Ectodermal cell (in vitro differentiated cells): ENCODE results near the gene RIPOR1.
A peak's percentile ranks its signal among the peaks of the same experiment; 100 is the strongest.

Experiments used
- H3K27ac ChIP-seq: 2 replicates; pipeline ENCODE4 v1.7.0; 2013; ENCODE audit warnings: mild to moderate bottlenecking, low read depth, low read length; ENCODE audit not compliant: insufficient read depth, poor library complexity, severe bottlenecking
- H3K27me3 ChIP-seq: 2 replicates; pipeline ENCODE4 v1.7.0; 2013; ENCODE audit warnings: mild to moderate bottlenecking, low read length; ENCODE audit not compliant: insufficient read depth, control insufficient read depth, poor library complexity, severe bottlenecking
- H3K36me3 ChIP-seq: one replicate; pipeline ENCODE4 v1.7.0; 2013; ENCODE audit warnings: low read length; ENCODE audit not compliant: control insufficient read depth, insufficient read depth
- H3K4me1 ChIP-seq: one replicate; pipeline ENCODE4 v1.7.0; 2013; ENCODE audit warnings: low read length; ENCODE audit not compliant: control insufficient read depth, insufficient read depth
- H3K4me3 ChIP-seq: 2 replicates; pipeline ENCODE4 v1.7.0; 2013; ENCODE audit warnings: low read depth, low read length, control low read depth; ENCODE audit not compliant: insufficient read depth
- H3K9me3 ChIP-seq: 2 replicates; pipeline ENCODE4 v1.7.0; 2013; ENCODE audit warnings: mild to moderate bottlenecking, low read length, moderate library complexity; ENCODE audit not compliant: control insufficient read depth
- WGBS, 2 experiments: methylation state at CpG; one replicate each; pipeline ENCODE4 v1.1.7; 2013; ENCODE audit warnings: missing lambda C conversion rate in 2 of 2; 5-methylcytosine and 5-hydroxymethylcytosine counted together

RIPOR1 gene

DNA sequence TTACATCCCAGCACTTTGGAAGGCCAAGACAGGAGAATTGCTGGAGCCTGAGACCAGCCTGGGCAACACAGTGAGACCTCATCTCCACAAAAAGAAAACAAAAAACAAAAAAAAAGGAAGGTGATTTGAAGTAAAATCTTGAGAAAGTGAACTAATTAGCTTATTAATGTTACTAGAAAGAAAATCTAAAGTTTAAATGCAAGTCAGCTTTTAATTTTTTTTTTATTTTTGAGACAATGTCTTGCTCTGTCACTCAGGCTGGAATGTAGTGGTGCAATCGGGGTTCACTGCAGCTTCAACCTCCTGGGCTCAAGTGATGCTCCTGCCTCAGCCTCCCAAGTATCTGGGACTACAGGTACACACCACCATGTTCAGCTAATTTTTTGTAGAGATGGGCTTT lies 30.2 kb downstream of the RIPOR1 start:
- Histone ChIP-seq H3K4me3 (no peak overlapping the region), H3K9me3 (no peaks in the 10 kb centered on the region), H3K36me3 (no peaks in the 10 kb centered on the region), H3K27me3 (no peaks in the 10 kb centered on the region), H3K27ac (no peak overlapping the region), H3K4me1 (peaks cover 6% of the 10 kb centered on the region)
- 94 to 100% methylated on average over 1 of the region's 1 CpG for WGBS, 2 experiments

DNA sequence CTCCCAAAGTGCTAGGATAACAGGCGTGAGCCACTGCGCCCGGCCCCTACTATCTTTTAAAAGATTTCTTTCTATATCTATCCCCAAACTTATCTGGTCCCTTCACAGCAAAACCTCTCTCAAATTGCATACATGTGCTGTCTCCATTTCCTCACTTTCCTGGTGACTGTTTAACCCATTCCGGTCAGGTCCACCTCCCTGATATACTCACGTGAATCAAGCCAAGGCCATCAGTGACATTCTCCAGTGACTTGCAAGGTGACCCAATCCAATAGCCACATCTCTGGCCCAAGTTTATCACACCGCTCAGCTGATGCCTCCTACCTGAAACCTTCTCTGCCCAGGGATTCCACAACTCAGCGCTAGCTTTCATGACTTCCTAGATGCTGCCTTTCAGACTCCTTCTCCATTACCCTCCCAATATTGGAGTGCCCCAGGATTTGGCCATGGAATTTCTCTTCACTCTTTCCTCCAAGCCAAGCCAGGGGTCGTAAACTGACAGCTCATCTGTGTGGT lies 32.3 kb downstream of the RIPOR1 start:
- no peak overlapping the region for H3K27ac ChIP-seq
- H3K36me3 ChIP-seq = no peaks in the 10 kb centered on the region

DNA sequence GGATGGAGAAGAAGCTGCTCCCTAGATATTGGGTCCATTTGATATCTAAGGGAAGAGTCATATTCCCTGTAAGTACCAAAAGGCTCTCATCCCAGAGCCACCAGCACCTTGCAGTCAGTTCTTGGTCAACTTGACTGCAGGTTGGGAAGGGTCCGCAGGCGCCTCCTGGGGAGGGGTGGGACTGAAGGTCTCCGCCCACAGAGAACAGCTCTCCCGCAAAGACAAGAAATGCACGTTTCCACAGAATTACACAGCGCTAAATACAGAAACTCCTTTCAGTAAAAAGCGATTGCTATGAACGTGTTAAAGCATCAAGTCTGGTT lies 32.8 kb downstream of the RIPOR1 start:
- Histone ChIP-seq H3K9me3 (no peaks in the 10 kb centered on the region), H3K27me3 (no peaks in the 10 kb centered on the region), H3K36me3 (no peaks in the 10 kb centered on the region), H3K27ac (peak overlapping the region; percentile 99), H3K4me1 (peaks cover 6% of the 10 kb centered on the region), H3K4me3 (peak overlapping the region; percentile 97)
- 2 to 4% methylated on average over 8 of the region's 8 CpGs for WGBS, 2 experiments

More for the DNA sequence above, 32.3 kb downstream of the RIPOR1 start:
- H3K27me3 ChIP-seq = no peaks in the 10 kb centered on the region
- no peaks in the 10 kb centered on the region for H3K9me3 ChIP-seq
- peak overlapping the region; percentile 97 for H3K4me3 ChIP-seq
- 92 to 93% methylated on average over 8 of the region's 8 CpGs for WGBS, 2 experiments
- H3K4me1 ChIP-seq = peaks cover 6% of the 10 kb centered on the region

DNA sequence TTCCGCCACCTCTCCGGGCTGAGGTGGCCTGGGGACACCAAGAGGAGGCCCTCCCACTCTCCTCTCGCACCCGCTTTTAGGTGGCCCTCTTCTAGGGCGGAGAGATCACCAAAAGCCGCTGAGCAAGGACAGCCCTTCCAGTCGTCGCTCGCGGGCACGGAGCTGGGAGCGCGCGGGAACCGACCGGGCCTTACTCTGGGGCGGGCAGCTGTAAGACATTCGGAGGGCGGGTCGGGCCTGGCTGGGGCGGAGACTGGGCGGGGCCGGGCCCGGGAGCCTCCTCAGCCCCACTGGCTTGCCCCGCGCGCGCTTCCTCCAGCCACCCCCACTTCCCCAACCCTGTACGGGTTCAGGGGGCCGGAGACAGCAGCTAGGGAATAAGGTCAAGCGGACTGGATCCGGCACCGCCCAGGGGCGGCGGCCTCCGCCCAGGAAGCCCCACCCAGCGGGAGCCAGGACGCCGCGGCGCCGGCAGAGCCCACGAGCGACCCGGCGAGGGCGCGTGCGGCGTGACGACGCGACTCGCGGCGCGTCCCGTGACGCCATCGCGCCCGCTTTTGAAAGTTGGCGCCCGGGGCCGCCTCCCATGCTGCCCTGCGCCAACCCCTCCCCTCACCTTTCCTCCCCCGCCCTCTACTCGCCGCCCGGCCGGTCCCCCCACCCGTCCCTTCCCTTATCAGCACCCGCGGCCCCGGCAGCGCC lies 33.3 kb downstream of the RIPOR1 start:
- H3K27ac ChIP-seq = peak overlapping the region; percentile 99
- no peaks in the 10 kb centered on the region for H3K36me3 ChIP-seq
- peak overlapping the region; percentile 97 for H3K4me3 ChIP-seq
- H3K9me3 ChIP-seq = no peaks in the 10 kb centered on the region
- no peaks in the 10 kb centered on the region for H3K27me3 ChIP-seq
- 0% methylated on average over 72 to 76 of the region's 76 CpGs for WGBS, 2 experiments
- peaks cover 6% of the 10 kb centered on the region for H3K4me1 ChIP-seq

DNA sequence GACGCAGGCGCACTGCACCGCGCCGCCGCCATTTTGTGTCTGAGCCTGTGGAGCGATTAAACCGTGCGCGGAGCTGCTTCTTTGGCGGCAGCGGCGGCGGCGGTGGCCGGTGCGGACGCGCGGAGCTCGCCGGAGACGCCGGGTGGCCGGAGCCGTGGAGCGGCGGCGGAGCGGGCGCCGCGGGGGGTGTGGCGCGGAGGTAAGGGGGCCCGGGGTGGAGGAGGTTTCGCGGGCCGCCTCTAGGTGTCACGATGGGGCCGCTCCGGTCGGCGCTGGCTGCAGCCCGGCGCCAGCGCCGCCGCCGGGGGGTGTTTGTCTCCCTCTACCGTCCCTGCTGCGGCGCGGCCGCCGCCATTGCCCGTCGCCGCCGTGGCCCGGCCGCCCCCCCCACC lies 33.9 kb downstream of the RIPOR1 start, which contains the start of gene CTCF:
Gene CTCF (plus strand): TSS at position 1 of the 392 bp plus-strand sequence. CDS start 48,307 bp downstream, outside the sequence.
- no peaks in the 10 kb centered on the region for H3K9me3 ChIP-seq
- peak within 1 kb of the TSS; percentile 99 for H3K27ac ChIP-seq
- H3K27me3 ChIP-seq = no peaks in the 10 kb centered on the region
- no peaks in the 10 kb centered on the region for H3K36me3 ChIP-seq
- WGBS, 2 experiments = 0% methylated on average over 62 of the region's 62 CpGs
- peak within 1 kb of the TSS; percentile 97 for H3K4me3 ChIP-seq
- peaks cover 6% of the 10 kb centered on the region for H3K4me1 ChIP-seq

DNA sequence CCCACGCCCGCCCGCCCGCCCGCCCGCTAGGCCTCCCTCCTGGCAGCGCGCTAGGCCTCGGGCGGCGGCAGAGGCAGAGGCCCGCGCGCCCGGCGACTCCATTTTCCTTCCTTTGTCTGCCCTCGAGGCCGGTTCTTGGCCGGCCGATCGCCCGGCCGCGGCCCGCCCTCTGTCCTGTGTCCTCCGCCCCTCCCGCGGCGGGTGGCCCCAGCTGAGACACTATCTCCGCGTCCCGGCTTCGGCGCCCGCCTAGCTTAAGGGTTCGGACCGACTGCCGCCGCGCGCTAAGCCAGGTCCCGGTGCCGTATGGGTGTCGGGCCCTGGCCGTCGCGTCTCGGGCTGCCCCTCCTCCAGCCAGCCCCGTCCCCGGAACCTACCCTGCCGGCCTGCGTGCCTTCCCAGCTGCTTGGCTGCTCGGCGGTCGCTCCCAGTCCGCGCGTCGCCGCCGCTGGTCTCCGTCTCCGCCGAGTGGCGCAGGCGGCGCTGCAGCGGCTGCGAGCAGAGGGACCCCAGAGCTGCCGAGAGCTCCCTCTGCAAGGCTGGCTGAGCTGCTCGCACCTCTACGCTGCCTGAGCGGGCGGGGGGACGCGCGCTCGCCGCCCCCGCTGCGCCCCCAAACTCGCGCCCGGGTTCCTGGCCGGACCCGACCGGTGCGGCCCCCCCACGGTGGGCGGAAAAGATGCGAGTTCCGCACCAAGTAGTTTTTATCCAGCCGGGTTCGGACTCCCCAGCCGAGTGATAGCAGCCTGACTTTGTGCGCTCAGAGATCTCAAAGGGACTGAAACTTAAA lies 34.5 kb downstream of the RIPOR1 start:
- no peaks in the 10 kb centered on the region for H3K9me3 ChIP-seq
- H3K36me3 ChIP-seq = no peaks in the 10 kb centered on the region
- peak overlapping the region; percentile 99 for H3K27ac ChIP-seq
- peaks cover 6% of the 10 kb centered on the region for H3K4me1 ChIP-seq
- WGBS, 2 experiments = 0% methylated on average over 94 to 96 of the region's 96 CpGs
- peak overlapping the region; percentile 97 for H3K4me3 ChIP-seq
- no peaks in the 10 kb centered on the region for H3K27me3 ChIP-seq

DNA sequence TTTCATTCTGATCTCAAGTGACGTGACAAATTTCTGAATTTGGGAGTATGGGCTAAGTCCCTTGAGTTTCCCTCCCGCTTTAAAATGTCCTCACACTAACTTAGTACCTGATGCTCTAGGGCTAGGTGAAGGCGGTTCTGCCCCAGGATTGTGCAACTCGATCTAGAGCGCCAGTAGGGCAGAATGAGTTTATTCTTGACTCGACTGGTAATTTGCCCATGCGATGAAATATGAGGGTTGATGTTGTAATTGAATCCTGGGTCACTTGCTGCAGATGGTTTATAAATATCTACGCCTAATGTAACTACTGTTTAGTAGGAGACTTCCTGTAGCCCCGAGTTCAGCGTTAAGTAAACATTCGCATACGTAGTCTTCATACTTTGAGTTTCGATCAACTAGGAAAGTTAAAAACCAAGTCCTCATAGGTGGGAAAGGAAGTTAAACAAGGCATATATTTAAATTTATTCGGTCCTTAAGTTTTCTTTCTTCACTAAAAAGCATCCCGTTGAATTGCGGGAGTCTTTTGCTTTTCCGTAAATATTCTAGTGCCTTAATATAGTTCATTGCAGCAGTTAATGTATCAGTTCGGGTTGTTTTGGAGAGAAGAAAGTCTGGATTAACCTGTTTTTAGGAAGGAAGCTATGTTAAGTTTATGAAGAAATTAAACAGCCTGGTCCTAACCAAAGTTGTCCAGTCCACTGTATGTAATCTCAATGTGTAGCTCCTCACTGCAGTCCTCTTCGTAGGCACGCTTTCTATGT lies 35.3 kb downstream of the RIPOR1 start:
- H3K4me1 ChIP-seq = peaks cover 6% of the 10 kb centered on the region
- no peaks in the 10 kb centered on the region for H3K36me3 ChIP-seq
- peak overlapping the region; percentile 97 for H3K4me3 ChIP-seq
- no peaks in the 10 kb centered on the region for H3K9me3 ChIP-seq
- WGBS, 2 experiments = 15 to 18% methylated on average over 18 to 20 of the region's 20 CpGs
- H3K27me3 ChIP-seq = no peaks in the 10 kb centered on the region
- peak overlapping the region; percentile 99 for H3K27ac ChIP-seq

DNA sequence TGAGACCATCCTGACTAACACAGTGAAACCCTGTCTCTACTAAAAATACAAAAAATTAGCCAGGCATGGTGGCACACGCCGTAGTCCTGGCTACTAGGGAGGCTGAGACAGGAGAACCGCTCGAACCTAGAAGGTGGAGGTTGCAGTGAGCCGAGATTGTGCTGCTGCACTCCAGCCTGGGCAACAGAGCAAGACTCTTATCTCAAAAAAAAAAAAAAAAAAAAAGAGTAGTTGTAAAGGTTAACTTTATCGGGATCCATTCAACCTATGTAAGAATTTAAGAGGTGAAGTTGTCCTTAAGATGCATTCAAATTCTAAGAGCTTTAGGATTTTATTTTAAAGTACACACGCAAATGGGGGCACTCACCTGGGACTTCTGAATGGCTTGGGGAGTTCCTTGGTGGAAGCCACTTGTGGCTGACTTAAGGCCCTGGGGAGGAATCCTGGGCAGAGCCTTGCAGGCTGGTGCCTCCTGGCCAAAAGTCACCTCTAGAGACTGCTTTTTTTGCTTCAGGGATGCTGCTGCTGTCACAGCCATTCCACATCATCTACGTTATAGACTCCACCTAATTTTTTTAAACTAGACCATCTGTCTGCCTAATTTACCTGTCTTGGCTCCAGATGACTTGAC lies 37.0 kb downstream of the RIPOR1 start:
- Histone ChIP-seq H3K4me3 (no peak overlapping the region), H3K9me3 (no peaks in the 10 kb centered on the region), H3K27ac (no peak overlapping the region), H3K4me1 (peaks cover 6% of the 10 kb centered on the region), H3K36me3 (no peaks in the 10 kb centered on the region), H3K27me3 (no peaks in the 10 kb centered on the region)
- WGBS, 2 experiments = 92 to 93% methylated on average over 8 of the region's 8 CpGs

DNA sequence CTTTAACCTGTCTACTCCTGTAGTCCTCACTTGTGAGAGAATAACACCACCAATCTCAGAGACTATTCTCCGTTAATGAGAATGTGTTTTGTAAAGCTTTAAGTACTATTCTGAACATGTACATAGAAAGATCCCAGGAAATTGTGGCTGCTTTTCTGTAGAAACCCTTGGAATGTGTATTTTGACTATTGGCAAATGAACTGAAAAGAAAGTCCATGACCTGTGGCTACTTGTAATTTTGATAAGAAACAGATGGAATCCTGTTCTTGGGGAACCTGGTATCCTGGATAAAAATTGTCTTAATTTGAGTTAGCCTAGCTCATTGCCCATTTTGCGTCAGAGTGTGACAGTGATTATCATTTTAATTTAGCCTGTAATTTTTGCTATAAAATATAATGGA lies 42.8 kb downstream of the RIPOR1 start:
- WGBS, 2 experiments = 100% methylated on average over 1 to 2 of the region's 2 CpGs
- no peaks in the 10 kb centered on the region for H3K27me3 ChIP-seq
- no peak overlapping the region for H3K27ac ChIP-seq
- no peaks in the 10 kb centered on the region for H3K4me1 ChIP-seq
- H3K4me3 ChIP-seq = no peak overlapping the region
- H3K9me3 ChIP-seq = no peaks in the 10 kb centered on the region
- peaks cover 31% of the 10 kb centered on the region for H3K36me3 ChIP-seq
